COLO668 (cell line): ENCODE measurements around the gene PRDX3.

ENCODE experiments used
- DNase-seq: peaks from one replicate; lab custom pipeline; 2025; ENCODE audit not compliant: unreplicated experiment; lab: John Stamatoyannopoulos, UW

Gene PRDX3

GRCh38 chr10:119131512-119132240, 46.9 kb downstream of the PRDX3 start:
- DNase-seq: peak; percentile 10

- DNase-seq: no peak
Observed at GRCh38 chr10:119129721-119130120, 48.9 kb downstream of the PRDX3 start.

GRCh38 chr10:119125942-119126341, 52.7 kb downstream of the PRDX3 start:
- DNase-seq: no peak

- no peak for DNase-seq
Observed at GRCh38 chr10:119120875-119121274, 57.7 kb downstream of the PRDX3 start.

- no peak for DNase-seq
Observed at GRCh38 chr10:119120413-119120867, 58.2 kb downstream of the PRDX3 start.

GRCh38 chr10:119119400-119119799, 59.2 kb downstream of the PRDX3 start:
- DNase-seq: no peak

GRCh38 chr10:119118231-119118630, 60.4 kb downstream of the PRDX3 start:
- DNase-seq: no peak
